Breast epithelium (tissue), 3 donors: Measurements from ENCODE around the gene SCFD1.

ENCODE experiments used
- POLR2A ChIP-seq: fragments of 450-650 bp; IDR thresholded peaks from one replicate; pipeline ENCODE4 v1.6.1; 2016; ENCODE audit warnings: antibody characterized with exemption, mild to moderate bottlenecking, moderate library complexity
- TF ChIP-seq, protein P1 (sequence below), 3 donors: fragments of 450-650 bp; IDR thresholded peaks; one replicate each; pipeline ENCODE4 v1.5.1; 2016 to 2017; ENCODE audit warnings: antibody characterized with exemption in 3 of 3, mild to moderate bottlenecking in 3 of 3, moderate library complexity in 3 of 3

DNA sequence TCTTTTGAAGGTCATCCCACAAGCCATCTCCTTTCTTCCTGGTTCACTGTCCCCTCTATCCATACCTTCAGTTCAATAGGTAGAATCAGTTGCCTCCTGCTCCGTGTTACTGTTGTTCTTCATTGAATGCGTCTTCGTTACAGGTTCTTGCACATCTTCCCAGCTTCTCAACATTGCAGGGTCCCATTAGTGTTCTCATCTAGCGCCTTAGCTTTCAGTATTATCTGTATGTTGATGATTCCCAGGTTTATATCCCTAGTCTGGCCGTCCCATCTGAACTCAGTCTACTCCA lies 2.0 kb downstream of the SCFD1 start:
- TF ChIP-seq, protein P1, sequence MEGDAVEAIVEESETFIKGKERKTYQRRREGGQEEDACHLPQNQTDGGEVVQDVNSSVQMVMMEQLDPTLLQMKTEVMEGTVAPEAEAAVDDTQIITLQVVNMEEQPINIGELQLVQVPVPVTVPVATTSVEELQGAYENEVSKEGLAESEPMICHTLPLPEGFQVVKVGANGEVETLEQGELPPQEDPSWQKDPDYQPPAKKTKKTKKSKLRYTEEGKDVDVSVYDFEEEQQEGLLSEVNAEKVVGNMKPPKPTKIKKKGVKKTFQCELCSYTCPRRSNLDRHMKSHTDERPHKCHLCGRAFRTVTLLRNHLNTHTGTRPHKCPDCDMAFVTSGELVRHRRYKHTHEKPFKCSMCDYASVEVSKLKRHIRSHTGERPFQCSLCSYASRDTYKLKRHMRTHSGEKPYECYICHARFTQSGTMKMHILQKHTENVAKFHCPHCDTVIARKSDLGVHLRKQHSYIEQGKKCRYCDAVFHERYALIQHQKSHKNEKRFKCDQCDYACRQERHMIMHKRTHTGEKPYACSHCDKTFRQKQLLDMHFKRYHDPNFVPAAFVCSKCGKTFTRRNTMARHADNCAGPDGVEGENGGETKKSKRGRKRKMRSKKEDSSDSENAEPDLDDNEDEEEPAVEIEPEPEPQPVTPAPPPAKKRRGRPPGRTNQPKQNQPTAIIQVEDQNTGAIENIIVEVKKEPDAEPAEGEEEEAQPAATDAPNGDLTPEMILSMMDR (IDR thresholded peaks at IDR 0.05): no peak
- no peak for TF ChIP-seq POLR2A
